Activated CD8-positive, alpha-beta T cell treated with anti-CD3 and anti-CD28 coated beads, Interleukin-2, amount 10 ng/mL, durations not matched to agents 7 days and 5 days (primary cell): ENCODE data around the gene ZNF500. TPM values are rescaled to one million over a fixed set of nuclear protein-coding genes. Genes with fewer than 3 reads are reported as not detected.
A peak's percentile ranks its signal among the peaks of the same experiment; 100 is the strongest.
"Not testable (repeated sequence)": the region's sequence is repeated elsewhere in the genome, so short reads cannot be mapped to it uniquely, and the experiment has no call there.

ENCODE experiments used
- ATAC-seq: fragments of 150-1000 bp; cut with Tn5 transposase; one replicate; pipeline ENCODE4 v1.10.0; 2021; ENCODE audit warnings: moderate library complexity
- CTCF ChIA-PET: fragments of 350-600 bp; sonication (Branson Sonifier 250); formaldehyde crosslinking; loops from one replicate; lab custom pipeline; 2021; ENCODE audit warnings: antibody characterized with exemption; lab: Charles Lee
- POLR2A ChIA-PET: fragments of 350-600 bp; sonication (Branson Sonifier 250); formaldehyde crosslinking; loops from one replicate; lab custom pipeline; 2021; ENCODE audit warnings: antibody characterized with exemption; lab: Charles Lee
- DNase-seq: peaks from one replicate; pipeline ENCODE4 v3.0.0-alpha.2; 2020
- H3K27ac Mint-ChIP-seq: one replicate; pipeline ENCODE4 v1.8.0; 2021; ENCODE audit warnings: mild to moderate bottlenecking, mixed read lengths
- H3K27me3 Mint-ChIP-seq: one replicate; pipeline ENCODE4 v1.8.0; 2021; ENCODE audit warnings: low read depth, mixed read lengths
- H3K36me3 Mint-ChIP-seq: one replicate; pipeline ENCODE4 v1.8.0; 2021; ENCODE audit warnings: low read depth, mixed read lengths
- H3K4me1 Mint-ChIP-seq: one replicate; pipeline ENCODE4 v1.8.0; 2021; ENCODE audit warnings: low read depth, mixed read lengths
- H3K4me3 Mint-ChIP-seq: one replicate; pipeline ENCODE4 v1.8.0; 2021; ENCODE audit warnings: mild to moderate bottlenecking, mixed read lengths
- H3K9me3 Mint-ChIP-seq: one replicate; pipeline ENCODE4 v1.8.0; 2022; ENCODE audit warnings: mixed read lengths; ENCODE audit not compliant: insufficient read depth
- total RNA-seq, 2 experiments: library from RNA; stranded (reverse); gene quantifications; one replicate each; pipeline ENCODE4 v1.2.3, GENCODE V29; 2021

The ZNF500 gene
- total RNA-seq, 2 experiments from 2014 or later: 14.0 to 14.9 TPM

GRCh38 chr16:4748682-4749411, 18.1 kb downstream of the ZNF500 start:
- POLR2A ChIA-PET: no interaction called here
- CTCF ChIA-PET: no interaction called here
- Mint-ChIP-seq H3K4me3 (no peak overlapping the region), H3K36me3 (peaks cover 9% of the 10 kb centered on the region), H3K9me3 (no peaks in the 10 kb centered on the region), H3K4me1 (peaks cover 20% of the 10 kb centered on the region), H3K27ac (peak overlapping the region; percentile 9), H3K27me3 (no peaks in the 10 kb centered on the region)
- DNase-seq (no peak), ATAC-seq (no peak)

- H3K27me3 Mint-ChIP-seq: no peaks in the 10 kb centered on the region
- ATAC-seq (peak; percentile 22), DNase-seq (no peak)
- H3K36me3 Mint-ChIP-seq: peaks cover 4% of the 10 kb centered on the region
- ChIA-PET CTCF (no interaction called here), POLR2A (interaction anchor here (0.6 to 1.1 kb wide), 2 partner anchors 15 to 19 kb away, joined by 4 to 5 read pairs; partner anchors contain the start of gene ZNF500)
- peak overlapping the region; percentile 9 for H3K27ac Mint-ChIP-seq
- no peaks in the 10 kb centered on the region for H3K9me3 Mint-ChIP-seq
- no peak overlapping the region for H3K4me3 Mint-ChIP-seq
- H3K4me1 Mint-ChIP-seq: peaks cover 26% of the 10 kb centered on the region
These were observed 18.9 kb downstream of the ZNF500 start for GRCh38 chr16:4747906-4748681.

- Mint-ChIP-seq H3K36me3 (peaks cover 4% of the 10 kb centered on the region), H3K4me3 (no peak overlapping the region), H3K27ac (no peak overlapping the region), H3K4me1 (peaks cover 27% of the 10 kb centered on the region), H3K27me3 (no peaks in the 10 kb centered on the region), H3K9me3 (no peaks in the 10 kb centered on the region)
- ChIA-PET CTCF (no interaction called here), POLR2A (interaction anchor here (0.6 to 1.4 kb wide), 4 partner anchors 9 to 20 kb away, joined by 3 to 5 read pairs (median 4); partner anchors contain the start of gene ZNF500)
- DNase-seq (no peak), ATAC-seq (peak; percentile 31)
These were observed 19.9 kb downstream of the ZNF500 start for GRCh38 chr16:4746991-4747574.

GRCh38 chr16:4746215-4746614, 20.7 kb downstream of the ZNF500 start:
- Mint-ChIP-seq H3K36me3 (peaks cover 2% of the 10 kb centered on the region), H3K9me3 (no peaks in the 10 kb centered on the region), H3K27ac (no peak overlapping the region), H3K4me1 (peaks cover 27% of the 10 kb centered on the region), H3K27me3 (no peaks in the 10 kb centered on the region), H3K4me3 (no peak overlapping the region)
- ATAC-seq (no peak), DNase-seq (no peak)
- ChIA-PET CTCF (no interaction called here), POLR2A (interaction anchor here (0.7 to 1.4 kb wide), 2 partner anchors 9 to 11 kb away, joined by 3 to 4 read pairs; no protein-coding TSS in a partner anchor)

- H3K4me3 Mint-ChIP-seq: no peak overlapping the region
- DNase-seq: no peak
- no peaks in the 10 kb centered on the region for H3K27me3 Mint-ChIP-seq
- POLR2A ChIA-PET: interaction anchor here (1.1 kb wide), 1 partner anchor 10 kb away, joined by 3 read pairs; no protein-coding TSS in a partner anchor
- no peak overlapping the region for H3K27ac Mint-ChIP-seq
- no peaks in the 10 kb centered on the region for H3K36me3 Mint-ChIP-seq
- H3K9me3 Mint-ChIP-seq: no peaks in the 10 kb centered on the region
- CTCF ChIA-PET: no interaction called here
- no peak for ATAC-seq
- peaks cover 27% of the 10 kb centered on the region for H3K4me1 Mint-ChIP-seq
These were observed 21.7 kb downstream of the ZNF500 start for GRCh38 chr16:4745274-4745569.

- CTCF ChIA-PET: no interaction called here
- Mint-ChIP-seq H3K4me3 (no peak overlapping the region), H3K4me1 (peaks cover 27% of the 10 kb centered on the region)
These were observed 22.2 kb downstream of the ZNF500 start for GRCh38 chr16:4744555-4745273.

GRCh38 chr16:4743226-4743878, 23.6 kb downstream of the ZNF500 start:
- Mint-ChIP-seq H3K9me3 (no peaks in the 10 kb centered on the region), H3K27me3 (no peaks in the 10 kb centered on the region), H3K36me3 (no peaks in the 10 kb centered on the region), H3K4me3 (peak overlapping the region; percentile 42), H3K27ac (peak overlapping the region; percentile 11), H3K4me1 (peaks cover 22% of the 10 kb centered on the region)
- peak; percentile 21 for ATAC-seq
- ChIA-PET CTCF (no interaction called here), POLR2A (no interaction called here)
- no peak for DNase-seq

More at GRCh38 chr16:4744555-4745273, 22.2 kb downstream of the ZNF500 start:
- ATAC-seq (no peak), DNase-seq (no peak)
- Mint-ChIP-seq H3K27ac (no peak overlapping the region), H3K36me3 (no peaks in the 10 kb centered on the region), H3K27me3 (no peaks in the 10 kb centered on the region), H3K9me3 (no peaks in the 10 kb centered on the region)
- POLR2A ChIA-PET: interaction anchor here (1.1 kb wide), 1 partner anchor 10 kb away, joined by 3 read pairs; no protein-coding TSS in a partner anchor

- H3K4me1 Mint-ChIP-seq: peaks cover 17% of the 10 kb centered on the region
- POLR2A ChIA-PET: interaction anchor here (1.0 kb wide), 1 partner anchor 62 kb away, joined by 3 read pairs; no protein-coding TSS in a partner anchor
- H3K27ac Mint-ChIP-seq, H3K27me3 Mint-ChIP-seq, H3K9me3 Mint-ChIP-seq, H3K36me3 Mint-ChIP-seq, CTCF ChIA-PET, DNase-seq, H3K4me3 Mint-ChIP-seq, ATAC-seq: not testable (repeated sequence)
These were observed 28.6 kb downstream of the ZNF500 start for GRCh38 chr16:4738370-4738769.

- Mint-ChIP-seq H3K4me1 (peaks cover 18% of the 10 kb centered on the region), H3K9me3 (no peaks in the 10 kb centered on the region), H3K27me3 (no peaks in the 10 kb centered on the region), H3K27ac (no peak overlapping the region), H3K36me3 (no peaks in the 10 kb centered on the region), H3K4me3 (no peak overlapping the region)
- ATAC-seq (no peak), DNase-seq (no peak)
- ChIA-PET CTCF (no interaction called here), POLR2A (interaction anchor here (0.9 to 1.0 kb wide), 3 partner anchors 9 to 63 kb away, joined by 3 to 4 read pairs (median 4); no protein-coding TSS in a partner anchor)
These were observed 29.4 kb downstream of the ZNF500 start for GRCh38 chr16:4737545-4737944.

GRCh38 chr16:4736546-4736945, 30.4 kb downstream of the ZNF500 start:
- ATAC-seq (no peak), DNase-seq (no peak)
- Mint-ChIP-seq H3K4me3 (no peak overlapping the region), H3K36me3 (no peaks in the 10 kb centered on the region), H3K27me3 (no peaks in the 10 kb centered on the region), H3K4me1 (peaks cover 18% of the 10 kb centered on the region), H3K9me3 (no peaks in the 10 kb centered on the region), H3K27ac (no peak overlapping the region)
- ChIA-PET POLR2A (interaction anchor here (0.5 to 1.4 kb wide), 2 partner anchors 32 to 466 kb away, joined by 3 read pairs; no protein-coding TSS in a partner anchor), CTCF (no interaction called here)
